Adrenal gland (tissue), 12 donors: ENCODE results near the gene CD36. TPM values are rescaled to one million over a fixed set of nuclear protein-coding genes. Genes with fewer than 3 reads are reported as not detected.

ENCODE experiments used
- DNase-seq, 7 donors: peaks; one replicate each; pipeline ENCODE4 v3.0.0-alpha.2; 2019 to 2020
- H3K27ac ChIP-seq, 5 donors: fragments of 200-600 bp; sonication (generic) in 4 of 5; 1 replicate in 3 of 5; 2 replicates in 2 of 5; pipeline versions ENCODE4 v1.5.1 to v1.8.0; 2016 to 2020; ENCODE audit warnings: mild to moderate bottlenecking in 1 of 5
- H3K27me3 ChIP-seq: fragments of 200-600 bp; 2 replicates; pipeline ENCODE4 v1.8.0; 2021
- H3K36me3 ChIP-seq, 2 donors: fragments of 200-600 bp; replicated peaks in 1 of 2; 1 replicate in 1 of 2; 2 replicates in 1 of 2; pipeline versions ENCODE4 v1.5.1 to v1.8.0; 2018 to 2022
- H3K4me1 ChIP-seq, 2 donors: fragments of 200-600 bp; replicated peaks in 1 of 2; 1 replicate in 1 of 2; 2 replicates in 1 of 2; pipeline versions ENCODE4 v1.5.1 to v1.8.0; 2018 to 2021
- H3K4me3 ChIP-seq, 4 donors: fragments of 200-600 bp; sonication (generic) in 3 of 4; one replicate each; pipeline ENCODE4 v1.5.1; 2016 to 2018
- H3K9me3 ChIP-seq, 3 donors: fragments of 200-600 bp; sonication (generic) in 1 of 3; replicated peaks in 1 of 3; 1 replicate in 2 of 3; 2 replicates in 1 of 3; pipeline versions ENCODE4 v1.5.1 to v1.8.0; 2016 to 2021
- POLR2A ChIP-seq, 2 donors: fragments of 450-650 bp; IDR thresholded peaks; one replicate each; pipeline ENCODE4 v1.6.1; 2017; ENCODE audit warnings: antibody characterized with exemption in 2 of 2, mild to moderate bottlenecking in 2 of 2, moderate library complexity in 1 of 2
- WGBS, 4 donors: extraction: QIAGEN DNeasy Blood & Tissue Kit in 2 of 4; methylation state at CpG; one replicate each; pipeline versions ENCODE4 v1.1.5 to v1.1.7; 2013 to 2017; 5-methylcytosine and 5-hydroxymethylcytosine counted together
- intact Hi-C, 2 donors: fragments of 100-400 bp; cut with DNase I; formaldehyde crosslinking; loops; one replicate each; pipeline versions ENCODE4 v1.14.1 to v1.15.0; 2022 to 2023
- polyA plus RNA-seq, 3 donors: library from polyadenylated mRNA; stranded (reverse); fragments of 200-250 nt in 2 of 3; fragments of 350-450 nt in 1 of 3; fragmentation: Illumina TruSeq in 1 of 3; extraction: RNeasy Lipid Tissue Mini Kit (QIAGEN cat#74804) in 1 of 3; gene quantifications; one replicate each; pipeline ENCODE4 v1.2.3, GENCODE V29; 2013 to 2014
- total RNA-seq, 9 donors: library from RNA; depleted of rRNA in 4 of 9; stranded (reverse); fragments of >200 nt in 4 of 9; fragments of 120-200 nt in 1 of 9; fragmentation: NEBNext Ultra II Directional in 1 of 9; extraction: Animal tissue kit (Norgen Biotek cat#: 25700) in 1 of 9; gene quantifications; one replicate each; pipeline versions ENCODE4 v1.1.0 to v1.2.4, GENCODE V29; 2013 to 2023
- TF ChIP-seq, protein P1 (sequence below), 6 experiments: fragments of 450-650 bp in 4 of 6; fragments of 200-600 bp in 2 of 6; sonication (generic) in 1 of 6; IDR thresholded peaks; 1 replicate in 5 of 6; 2 replicates in 1 of 6; pipeline versions ENCODE4 v1.5.1 to v1.8.0; 2016 to 2021; ENCODE audit warnings: antibody characterized with exemption in 6 of 6, mild to moderate bottlenecking in 2 of 6, moderate library complexity in 1 of 6
- donor health status: healthy with polysubstance abuse.
- donor health status: Bipolar disorder and iron deficiency.
- donor health status: DM: yes; HTN: yes; CAD: no.
- donor health status: DM: no; HTN: no; CAD: no.
- donor health status: DM: no; HTN: no; CAD: no.
- donor health status: DM: yes; HTN: yes; CAD: no.

Gene CD36
- total and polyA plus RNA-seq, 12 donors = 7.2 to 224 (median 32.2) TPM

DNA sequence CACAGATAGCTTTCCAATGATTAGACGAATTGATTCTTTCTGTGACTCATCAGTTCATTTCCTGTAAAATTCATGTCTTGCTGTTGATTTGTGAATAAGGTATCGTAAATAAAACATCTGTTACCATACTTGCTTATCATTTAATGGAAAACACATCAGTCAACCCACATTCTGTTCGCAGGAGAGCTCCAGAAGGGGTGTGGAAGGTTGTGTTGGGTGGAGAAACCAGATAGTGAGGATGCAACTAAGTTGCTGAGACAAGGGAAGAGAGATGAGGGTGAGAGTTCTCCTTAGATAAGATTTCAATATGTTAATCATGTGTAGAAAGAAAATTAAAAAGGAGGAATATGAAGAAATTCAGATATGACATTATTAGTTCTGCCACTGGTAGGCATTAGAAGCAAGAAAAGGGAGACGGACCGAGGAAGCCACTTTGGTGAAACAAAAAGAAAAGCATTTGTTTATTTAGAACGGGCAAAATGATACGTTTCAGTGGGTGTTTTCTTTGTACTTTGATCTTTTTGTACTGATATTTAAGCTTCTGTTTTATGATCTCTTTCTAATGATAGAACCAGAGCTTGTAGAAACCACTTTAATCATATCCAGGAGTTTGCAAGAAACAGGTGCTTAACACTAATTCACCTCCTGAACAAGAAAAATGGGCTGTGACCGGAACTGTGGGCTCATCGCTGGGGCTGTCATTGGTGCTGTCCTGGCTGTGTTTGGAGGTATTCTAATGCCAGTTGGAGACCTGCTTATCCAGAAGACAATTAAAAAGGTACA lies 7.8 kb downstream of the CD36 start:
- TF ChIP-seq POLR2A (IDR thresholded peaks at IDR 0.05) = no peak
- TF ChIP-seq, protein P1, sequence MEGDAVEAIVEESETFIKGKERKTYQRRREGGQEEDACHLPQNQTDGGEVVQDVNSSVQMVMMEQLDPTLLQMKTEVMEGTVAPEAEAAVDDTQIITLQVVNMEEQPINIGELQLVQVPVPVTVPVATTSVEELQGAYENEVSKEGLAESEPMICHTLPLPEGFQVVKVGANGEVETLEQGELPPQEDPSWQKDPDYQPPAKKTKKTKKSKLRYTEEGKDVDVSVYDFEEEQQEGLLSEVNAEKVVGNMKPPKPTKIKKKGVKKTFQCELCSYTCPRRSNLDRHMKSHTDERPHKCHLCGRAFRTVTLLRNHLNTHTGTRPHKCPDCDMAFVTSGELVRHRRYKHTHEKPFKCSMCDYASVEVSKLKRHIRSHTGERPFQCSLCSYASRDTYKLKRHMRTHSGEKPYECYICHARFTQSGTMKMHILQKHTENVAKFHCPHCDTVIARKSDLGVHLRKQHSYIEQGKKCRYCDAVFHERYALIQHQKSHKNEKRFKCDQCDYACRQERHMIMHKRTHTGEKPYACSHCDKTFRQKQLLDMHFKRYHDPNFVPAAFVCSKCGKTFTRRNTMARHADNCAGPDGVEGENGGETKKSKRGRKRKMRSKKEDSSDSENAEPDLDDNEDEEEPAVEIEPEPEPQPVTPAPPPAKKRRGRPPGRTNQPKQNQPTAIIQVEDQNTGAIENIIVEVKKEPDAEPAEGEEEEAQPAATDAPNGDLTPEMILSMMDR (IDR thresholded peaks at IDR 0.05) = no peak

DNA sequence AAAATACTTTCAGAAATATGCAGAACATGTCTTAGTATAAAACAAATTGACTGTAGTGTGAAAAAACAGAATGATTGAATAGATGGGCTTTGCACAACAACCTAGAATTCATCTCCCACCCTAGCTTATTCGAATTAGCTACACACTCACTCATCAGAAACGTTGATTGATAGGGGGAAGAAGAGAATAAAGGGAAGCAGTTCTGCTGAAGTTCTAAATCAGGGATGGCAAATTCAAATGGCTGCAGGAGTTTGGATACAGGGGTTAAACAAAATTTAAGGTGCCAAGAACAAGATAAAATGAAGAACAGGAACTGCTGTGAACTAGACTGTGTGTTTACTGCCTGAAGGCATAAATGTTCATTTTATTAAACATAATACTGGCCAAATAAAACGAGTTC lies 9.0 kb downstream of the CD36 start:
- H3K4me1 ChIP-seq = peaks cover 0 to 9% of the 10 kb centered on the region in 2 donors
- 62 to 79% (median 67%) methylated on average over 3 of the region's 3 CpGs for WGBS, 4 donors
- TF ChIP-seq POLR2A (IDR thresholded peaks at IDR 0.05) = no peak
- TF ChIP-seq, protein P1 (IDR thresholded peaks at IDR 0.05) = no peak
- no peaks in the 10 kb centered on the region for H3K27me3 ChIP-seq
- H3K9me3 ChIP-seq = no peaks in the 10 kb centered on the region
- intact Hi-C loops = no loop called here
- no peak overlapping the region for H3K4me3 ChIP-seq
- H3K36me3 ChIP-seq = no peaks in the 10 kb centered on the region
- DNase-seq = no peak
- no peak overlapping the region for H3K27ac ChIP-seq

More for the DNA sequence above, 7.8 kb downstream of the CD36 start:
- H3K4me3 ChIP-seq = no peak overlapping the region
- peaks cover 0 to 9% of the 10 kb centered on the region in 2 donors for H3K4me1 ChIP-seq
- no peak for DNase-seq
- no peaks in the 10 kb centered on the region for H3K9me3 ChIP-seq
- H3K27ac ChIP-seq = no peak overlapping the region
- WGBS, 4 donors = 73 to 78% (median 75%) methylated on average over 9 of the region's 9 CpGs
- H3K36me3 ChIP-seq = no peaks in the 10 kb centered on the region
- intact Hi-C loops = no loop called here
- H3K27me3 ChIP-seq = no peaks in the 10 kb centered on the region

DNA sequence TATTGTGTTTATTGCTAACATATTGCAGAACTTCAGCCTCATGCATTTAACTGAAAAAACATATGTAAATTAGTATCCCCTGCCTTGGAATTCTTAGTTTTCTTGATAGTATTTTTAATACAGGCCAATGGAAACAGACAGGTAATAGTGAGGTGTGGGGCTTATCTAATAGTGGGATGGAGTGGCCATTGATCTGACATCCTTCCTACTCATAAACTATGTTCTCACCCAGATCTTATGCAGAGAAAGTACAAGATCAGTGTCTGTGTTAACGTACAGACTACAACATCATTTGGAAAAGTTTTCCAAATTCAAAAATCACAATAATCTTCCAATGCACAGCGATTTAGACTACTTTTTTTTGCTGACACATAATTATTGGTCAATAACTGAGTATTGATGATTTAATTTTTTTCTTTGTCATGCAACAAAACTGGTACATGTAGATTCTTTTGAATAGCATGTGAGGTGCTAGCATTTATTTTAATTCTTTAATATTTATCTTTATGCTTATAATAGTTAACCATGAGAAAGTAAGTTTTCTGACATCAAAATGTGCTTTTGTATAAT lies 9.7 kb downstream of the CD36 start:
- no peaks in the 10 kb centered on the region for H3K9me3 ChIP-seq
- H3K4me1 ChIP-seq = peaks cover 0 to 9% of the 10 kb centered on the region in 2 donors
- H3K36me3 ChIP-seq = no peaks in the 10 kb centered on the region
- no peak overlapping the region for H3K27ac ChIP-seq
- H3K27me3 ChIP-seq = no peaks in the 10 kb centered on the region
- no peak for DNase-seq
- WGBS, 4 donors = 88 to 92% (median 88%) methylated on average over 2 of the region's 2 CpGs
- no peak overlapping the region for H3K4me3 ChIP-seq
- intact Hi-C loops = no loop called here
- TF ChIP-seq, protein P1 (IDR thresholded peaks at IDR 0.05) = no peak
- TF ChIP-seq POLR2A (IDR thresholded peaks at IDR 0.05) = no peak

DNA sequence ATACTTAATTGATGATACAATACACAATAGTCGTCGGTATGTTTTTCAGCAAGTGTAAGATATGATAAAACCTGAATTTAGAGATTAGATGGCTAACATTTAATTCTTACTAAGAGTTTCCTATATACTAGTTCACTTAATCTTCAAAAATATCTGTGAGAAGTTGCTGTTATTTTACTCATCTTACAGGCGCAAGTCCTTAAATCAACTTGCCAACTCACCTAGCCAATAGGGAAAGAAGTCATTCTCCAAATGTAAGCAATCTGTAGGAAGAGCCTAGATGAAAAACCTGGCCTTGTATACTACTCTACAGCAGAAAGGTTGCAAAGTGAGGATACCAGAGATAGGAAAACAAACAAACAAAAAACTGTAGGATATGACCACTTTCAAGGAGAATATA lies 10.6 kb downstream of the CD36 start:
- Histone ChIP-seq H3K9me3 (no peaks in the 10 kb centered on the region), H3K4me3 (no peak overlapping the region), H3K4me1 (peaks cover 0 to 9% of the 10 kb centered on the region in 2 donors), H3K36me3 (no peaks in the 10 kb centered on the region), H3K27me3 (no peaks in the 10 kb centered on the region), H3K27ac (no peak overlapping the region)
- DNase-seq = no peak
- intact Hi-C loops = no loop called here
- WGBS, 4 donors = 91 to 93% (median 93%) methylated on average over 3 of the region's 3 CpGs
- TF ChIP-seq, protein P1 (IDR thresholded peaks at IDR 0.05) = no peak
- no peak for TF ChIP-seq POLR2A (IDR thresholded peaks at IDR 0.05)
